KOPT-K1 (cell line): ENCODE measurements around the gene XIST.

Experiments used
- H3K27ac ChIP-seq: fragments of 200-600 bp; sonication (generic); 2 replicates; pipeline ENCODE4 v1.5.1; 2016; ENCODE audit warnings: antibody characterized with exemption, mild to moderate bottlenecking, low read depth, low read length; ENCODE audit not compliant: poor library complexity, severe bottlenecking
- H3K36me3 ChIP-seq: fragments of 200-600 bp; sonication (generic); 2 replicates; pipeline ENCODE4 v1.5.1; 2017; ENCODE audit warnings: antibody characterized with exemption, mild to moderate bottlenecking, low read length, moderate library complexity; ENCODE audit not compliant: insufficient read depth
- H3K9me3 ChIP-seq: fragments of 200-600 bp; sonication (generic); 2 replicates; pipeline ENCODE4 v1.5.1; 2017; ENCODE audit warnings: antibody characterized with exemption, low read length, mild to moderate bottlenecking; ENCODE audit not compliant: insufficient read depth, poor library complexity, severe bottlenecking

XIST gene

GRCh38 chrX:73849073-73849472 lies 3.4 kb downstream of the XIST start:
- H3K36me3 ChIP-seq: no peaks in the 10 kb centered on the region
- no peak overlapping the region for H3K27ac ChIP-seq
- no peaks in the 10 kb centered on the region for H3K9me3 ChIP-seq

- H3K9me3 ChIP-seq: no peaks in the 10 kb centered on the region
- H3K36me3 ChIP-seq: no peaks in the 10 kb centered on the region
- H3K27ac ChIP-seq: no peak overlapping the region
Observed at GRCh38 chrX:73847991-73848390, 4.5 kb downstream of the XIST start.

GRCh38 chrX:73847100-73847499 lies 5.4 kb downstream of the XIST start:
- Histone ChIP-seq H3K27ac (no peak overlapping the region), H3K9me3 (no peaks in the 10 kb centered on the region), H3K36me3 (no peaks in the 10 kb centered on the region)

- Histone ChIP-seq H3K9me3 (no peaks in the 10 kb centered on the region), H3K36me3 (no peaks in the 10 kb centered on the region), H3K27ac (no peak overlapping the region)
Observed at GRCh38 chrX:73842541-73843234, 9.8 kb downstream of the XIST start.

- Histone ChIP-seq H3K27ac (no peak overlapping the region), H3K9me3 (no peaks in the 10 kb centered on the region), H3K36me3 (no peaks in the 10 kb centered on the region)
Observed at GRCh38 chrX:73841337-73841736, 11.2 kb downstream of the XIST start.

GRCh38 chrX:73840120-73840924 lies 12.2 kb downstream of the XIST start:
- no peaks in the 10 kb centered on the region for H3K9me3 ChIP-seq
- H3K36me3 ChIP-seq: no peaks in the 10 kb centered on the region
- no peak overlapping the region for H3K27ac ChIP-seq

- no peak overlapping the region for H3K27ac ChIP-seq
- H3K36me3 ChIP-seq: no peaks in the 10 kb centered on the region
- H3K9me3 ChIP-seq: no peaks in the 10 kb centered on the region
Observed at GRCh38 chrX:73839152-73839551, 13.4 kb downstream of the XIST start.

GRCh38 chrX:73838123-73838522 lies 14.4 kb downstream of the XIST start:
- Histone ChIP-seq H3K9me3 (no peaks in the 10 kb centered on the region), H3K27ac (no peak overlapping the region), H3K36me3 (no peaks in the 10 kb centered on the region)

- Histone ChIP-seq H3K27ac (no peak overlapping the region), H3K9me3 (no peaks in the 10 kb centered on the region), H3K36me3 (no peaks in the 10 kb centered on the region)
Observed at GRCh38 chrX:73836956-73837477, 15.5 kb downstream of the XIST start.

- Histone ChIP-seq H3K36me3 (no peaks in the 10 kb centered on the region), H3K9me3 (no peaks in the 10 kb centered on the region)
Observed at GRCh38 chrX:73834219-73834618, 18.3 kb downstream of the XIST start.

GRCh38 chrX:73832319-73832718 lies 20.2 kb downstream of the XIST start:
- Histone ChIP-seq H3K9me3 (no peaks in the 10 kb centered on the region), H3K27ac (no peak overlapping the region), H3K36me3 (no peaks in the 10 kb centered on the region)

More at GRCh38 chrX:73834219-73834618, 18.3 kb downstream of the XIST start:
- H3K27ac ChIP-seq: no peak overlapping the region

- Histone ChIP-seq H3K27ac (no peak overlapping the region), H3K9me3 (no peaks in the 10 kb centered on the region), H3K36me3 (no peaks in the 10 kb centered on the region)
Observed at GRCh38 chrX:73831500-73831899, 21.0 kb downstream of the XIST start.

GRCh38 chrX:73830489-73831414 lies 21.8 kb downstream of the XIST start:
- Histone ChIP-seq H3K27ac (no peak overlapping the region), H3K9me3 (no peaks in the 10 kb centered on the region), H3K36me3 (no peaks in the 10 kb centered on the region)

GRCh38 chrX:73829890-73830466 lies 22.5 kb downstream of the XIST start:
- no peaks in the 10 kb centered on the region for H3K36me3 ChIP-seq
- H3K9me3 ChIP-seq: no peaks in the 10 kb centered on the region
- no peak overlapping the region for H3K27ac ChIP-seq
